HG02970 (cell line): Measurements from ENCODE around the gene UGGT1.

Source experiments
- ATAC-seq: cut with Tn5 transposase; IDR thresholded peaks from one replicate; pipeline ENCODE4 v1.9.1; 2021; ENCODE audit warnings: mild to moderate bottlenecking, moderate library complexity, moderate number of reproducible peaks; ENCODE audit not compliant: unreplicated experiment, low FRiP score

UGGT1 gene

GRCh38 chr2:128108166-128108565 lies 17.2 kb downstream of the UGGT1 start:
- no peak for ATAC-seq

GRCh38 chr2:128109243-128109642 lies 18.2 kb downstream of the UGGT1 start:
- ATAC-seq, result no peak

GRCh38 chr2:128115921-128116623 lies 25.1 kb downstream of the UGGT1 start:
- ATAC-seq, result no peak

GRCh38 chr2:128134573-128134972 lies 43.6 kb downstream of the UGGT1 start:
- no peak for ATAC-seq

- no peak for ATAC-seq
Measured at GRCh38 chr2:128137094-128137616, 46.2 kb downstream of the UGGT1 start.

GRCh38 chr2:128139624-128140023 lies 48.6 kb downstream of the UGGT1 start:
- no peak for ATAC-seq

- ATAC-seq, result no peak
Measured at GRCh38 chr2:128145651-128146050, 54.7 kb downstream of the UGGT1 start.

- no peak for ATAC-seq
Measured at GRCh38 chr2:128153786-128154185, 62.8 kb downstream of the UGGT1 start.

GRCh38 chr2:128154225-128154624 lies 63.2 kb downstream of the UGGT1 start:
- no peak for ATAC-seq

- no peak for ATAC-seq
Measured at GRCh38 chr2:128155970-128156369, 65.0 kb downstream of the UGGT1 start.

- ATAC-seq, result no peak
Measured at GRCh38 chr2:128156812-128157211, 65.8 kb downstream of the UGGT1 start.

- ATAC-seq, result no peak
Measured at GRCh38 chr2:128157644-128158043, 66.6 kb downstream of the UGGT1 start.

- no peak for ATAC-seq
Measured at GRCh38 chr2:128158176-128158575, 67.2 kb downstream of the UGGT1 start.

GRCh38 chr2:128159437-128159836 lies 68.4 kb downstream of the UGGT1 start:
- ATAC-seq, result no peak

GRCh38 chr2:128160616-128161275 lies 69.7 kb downstream of the UGGT1 start:
- no peak for ATAC-seq

GRCh38 chr2:128162266-128162665 lies 71.3 kb downstream of the UGGT1 start:
- no peak for ATAC-seq

GRCh38 chr2:128164311-128164710 lies 73.3 kb downstream of the UGGT1 start:
- ATAC-seq, result no peak

GRCh38 chr2:128166746-128167353 lies 75.8 kb downstream of the UGGT1 start:
- ATAC-seq, result no peak

- no peak for ATAC-seq
Measured at GRCh38 chr2:128169094-128169493, 78.1 kb downstream of the UGGT1 start.

GRCh38 chr2:128169497-128169896 lies 78.5 kb downstream of the UGGT1 start:
- no peak for ATAC-seq

- no peak for ATAC-seq
Measured at GRCh38 chr2:128169933-128170709, 79.1 kb downstream of the UGGT1 start.
